ENCODE measurements around the gene ZNF606. TPM values are rescaled to one million over a fixed set of nuclear protein-coding genes. Genes with fewer than 3 reads are reported as not detected.

ZNF606 gene
- total RNA-seq, 1 donor from 2014 or later, result 32.9 TPM

DNA sequence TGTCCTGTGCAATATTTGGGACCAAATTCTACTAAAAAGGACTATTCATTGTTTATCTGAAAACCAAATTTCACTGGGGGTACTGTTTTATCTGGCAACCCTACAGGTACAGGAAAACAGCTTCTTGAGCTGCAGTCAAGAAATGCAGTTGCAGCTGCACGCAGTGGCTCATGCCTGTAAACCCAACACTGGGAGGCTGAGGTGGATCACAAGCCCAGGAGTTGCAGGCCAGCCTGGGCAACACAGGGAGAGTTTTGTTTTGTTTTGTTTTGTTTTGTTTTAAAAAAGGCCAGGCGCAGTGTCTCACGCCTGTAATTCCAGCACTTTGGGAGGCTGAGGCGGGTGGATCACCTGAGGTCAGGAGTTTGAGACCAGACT lies 19.7 kb upstream of the ZNF606 start:
- H3K4me3 Mint-ChIP-seq, result no peak overlapping the region
- CTCF ChIA-PET, result interaction anchor here (1.2 to 1.6 kb wide), 2 partner anchors 129 to 133 kb away, joined by 4 to 10 read pairs; partner anchors contain the start of gene ZNF329
- POLR2A ChIA-PET, result interaction anchor here (1.0 to 1.2 kb wide), 3 partner anchors 20 to 304 kb away, joined by 4 to 8 read pairs (median 6); partner anchors contain the start of genes ZNF329, ZNF606 and ZSCAN22

DNA sequence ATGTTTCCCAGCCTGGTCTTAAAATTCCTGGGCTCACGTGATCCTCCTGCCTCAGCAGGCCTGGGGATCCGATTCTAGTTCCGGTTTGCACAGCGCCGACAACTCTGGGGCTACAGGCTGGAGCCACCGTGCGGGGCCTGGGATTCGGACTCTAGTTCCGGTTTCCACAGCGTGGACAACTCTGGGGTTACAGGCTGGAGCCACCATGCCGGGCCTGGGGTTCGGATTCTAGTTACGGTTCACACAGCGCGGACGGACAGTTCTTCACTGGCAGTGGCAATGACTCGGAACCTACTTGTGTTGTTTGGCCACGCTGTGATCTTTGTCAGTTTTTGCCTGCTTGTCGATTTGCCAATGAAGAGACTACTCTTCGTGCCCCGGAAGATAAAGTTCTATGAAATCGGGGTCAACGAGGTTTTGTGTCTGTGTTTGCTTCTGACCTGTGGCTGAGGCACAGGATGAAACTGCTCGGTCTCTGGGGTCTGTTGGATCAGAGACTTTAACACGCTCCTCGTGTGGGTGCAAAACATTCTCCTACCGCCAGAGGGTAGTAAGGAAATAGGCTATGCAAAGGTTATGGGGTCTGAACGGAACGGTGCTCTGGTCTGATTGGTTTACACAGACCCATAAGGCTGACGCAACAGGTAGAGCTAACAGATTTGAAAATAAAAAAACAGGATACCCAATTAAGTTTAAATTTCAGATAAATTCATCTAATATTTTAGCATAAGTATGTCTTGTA lies 19.1 kb upstream of the ZNF606 start:
- H3K27me3 Mint-ChIP-seq, result peaks cover 4% of the 10 kb centered on the region
- DNase-seq (no peak), ATAC-seq (ENCODE audit: low read depth) (peak; percentile 100)
- CTCF ChIA-PET, result interaction anchor here (1.2 to 1.6 kb wide), 2 partner anchors 129 to 134 kb away, joined by 4 to 10 read pairs; partner anchors contain the start of gene ZNF329
- H3K27ac Mint-ChIP-seq, result no peak overlapping the region
- H3K4me1 Mint-ChIP-seq, result no peaks in the 10 kb centered on the region
- intact Hi-C loops (cut with micrococcal nuclease), result loop anchor here (1.0 to 5.0 kb wide), 3 partner anchors 36 to 134 kb away; partner anchors contain the start of genes ZNF135 and ZNF329
- H3K9me3 Mint-ChIP-seq, result peaks cover 8% of the 10 kb centered on the region
- POLR2A ChIA-PET, result interaction anchor here (1.0 to 1.2 kb wide), 3 partner anchors 19 to 305 kb away, joined by 4 to 8 read pairs (median 6); partner anchors contain the start of genes ZNF329, ZNF606 and ZSCAN22
- no peak overlapping the region for H3K4me3 Mint-ChIP-seq
- TF ChIP-seq CTCF (IDR thresholded peaks at IDR 0.05), result no peak
- no peaks in the 10 kb centered on the region for H3K36me3 Mint-ChIP-seq (ENCODE audit: low read depth)

More for the DNA sequence above, 19.7 kb upstream of the ZNF606 start:
- H3K27me3 Mint-ChIP-seq, result peaks cover under 1% of the 10 kb centered on the region
- no peaks in the 10 kb centered on the region for H3K4me1 Mint-ChIP-seq
- no peaks in the 10 kb centered on the region for H3K36me3 Mint-ChIP-seq (ENCODE audit: low read depth)
- H3K9me3 Mint-ChIP-seq, result peaks cover 8% of the 10 kb centered on the region
- DNase-seq (no peak), ATAC-seq (ENCODE audit: low read depth) (peak; percentile 8)
- TF ChIP-seq CTCF (IDR thresholded peaks at IDR 0.05), result no peak
- no peak overlapping the region for H3K27ac Mint-ChIP-seq
- intact Hi-C loops (cut with micrococcal nuclease), result loop anchor here (1.0 to 5.0 kb wide), 3 partner anchors 35 to 133 kb away; partner anchors contain the start of genes ZNF135 and ZNF329

GRCh38 chr19:58020129-58020528 lies 17.5 kb upstream of the ZNF606 start:
- H3K4me1 Mint-ChIP-seq, result no peaks in the 10 kb centered on the region
- no peak overlapping the region for H3K4me3 Mint-ChIP-seq
- TF ChIP-seq CTCF (IDR thresholded peaks at IDR 0.05), result no peak
- no peaks in the 10 kb centered on the region for H3K36me3 Mint-ChIP-seq (ENCODE audit: low read depth)
- peaks cover under 1% of the 10 kb centered on the region for H3K9me3 Mint-ChIP-seq
- H3K27me3 Mint-ChIP-seq, result peaks cover 4% of the 10 kb centered on the region
- H3K27ac Mint-ChIP-seq, result no peak overlapping the region
- POLR2A ChIA-PET, result no interaction called here
- no peak for DNase-seq
- CTCF ChIA-PET, result no interaction called here
- intact Hi-C loops (cut with micrococcal nuclease), result loop anchor here (5.0 kb wide), 1 partner anchor 37 kb away; the partner anchor contains the start of gene ZNF135
- no peak for ATAC-seq (ENCODE audit: low read depth)

- intact Hi-C loops (cut with micrococcal nuclease), result no loop called here
- H3K27ac Mint-ChIP-seq, result no peak overlapping the region
- peaks cover 14% of the 10 kb centered on the region for H3K9me3 Mint-ChIP-seq
- TF ChIP-seq CTCF (IDR thresholded peaks at IDR 0.05), result no peak
- DNase-seq (no peak), ATAC-seq (ENCODE audit: low read depth) (no peak)
- POLR2A ChIA-PET, result no interaction called here
- CTCF ChIA-PET, result no interaction called here
- peaks cover 4% of the 10 kb centered on the region for H3K4me1 Mint-ChIP-seq
- H3K36me3 Mint-ChIP-seq (ENCODE audit: low read depth), result peaks cover 8% of the 10 kb centered on the region
- no peak overlapping the region for H3K4me3 Mint-ChIP-seq
- peaks cover 6% of the 10 kb centered on the region for H3K27me3 Mint-ChIP-seq
These were observed 11.5 kb upstream of the ZNF606 start for GRCh38 chr19:58014141-58014540.

GRCh38 chr19:58010507-58010906 lies 7.9 kb upstream of the ZNF606 start:
- TF ChIP-seq CTCF (IDR thresholded peaks at IDR 0.05), result no peak
- CTCF ChIA-PET, result no interaction called here
- H3K27me3 Mint-ChIP-seq, result peaks cover 2% of the 10 kb centered on the region
- peaks cover 4% of the 10 kb centered on the region for H3K4me1 Mint-ChIP-seq
- ATAC-seq (ENCODE audit: low read depth) (no peak), DNase-seq (no peak)
- no peak overlapping the region for H3K27ac Mint-ChIP-seq
- peak overlapping the region; percentile 50 for H3K4me3 Mint-ChIP-seq
- peaks cover 31% of the 10 kb centered on the region for H3K9me3 Mint-ChIP-seq
- peaks cover 32% of the 10 kb centered on the region for H3K36me3 Mint-ChIP-seq (ENCODE audit: low read depth)
- POLR2A ChIA-PET, result no interaction called here
- intact Hi-C loops (cut with micrococcal nuclease), result no loop called here
